HG03460 (cell line): ENCODE measurements around the gene PER1.

Experiments
- ATAC-seq: cut with Tn5 transposase; IDR thresholded peaks from one replicate; pipeline ENCODE4 v1.9.1; 2021; ENCODE audit not compliant: unreplicated experiment

PER1 gene

GRCh38 chr17:8153525-8153956 lies 1.3 kb upstream of the PER1 start:
- no peak for ATAC-seq

GRCh38 chr17:8153031-8153451 lies 837 bp upstream of the PER1 start:
- no peak for ATAC-seq

- no peak for ATAC-seq
Observed at GRCh38 chr17:8151641-8152111, 528 bp downstream of the PER1 start.

GRCh38 chr17:8151120-8151640 lies 1.0 kb downstream of the PER1 start:
- ATAC-seq = peak; percentile 49

- ATAC-seq = no peak
Observed at GRCh38 chr17:8150194-8151119, 1.7 kb downstream of the PER1 start.

- ATAC-seq = no peak
Observed at GRCh38 chr17:8149419-8150193, 2.6 kb downstream of the PER1 start.

GRCh38 chr17:8148560-8148959 lies 3.6 kb downstream of the PER1 start:
- ATAC-seq = no peak

GRCh38 chr17:8147805-8148404 lies 4.3 kb downstream of the PER1 start:
- ATAC-seq = no peak

GRCh38 chr17:8147141-8147804 lies 4.9 kb downstream of the PER1 start:
- no peak for ATAC-seq

- no peak for ATAC-seq
Observed at GRCh38 chr17:8146381-8147140, 5.6 kb downstream of the PER1 start.

GRCh38 chr17:8145811-8146210 lies 6.4 kb downstream of the PER1 start:
- ATAC-seq = no peak

- ATAC-seq = no peak
Observed at GRCh38 chr17:8144401-8145231, 7.6 kb downstream of the PER1 start.

- ATAC-seq = no peak
Observed at GRCh38 chr17:8143581-8144400, 8.4 kb downstream of the PER1 start.

GRCh38 chr17:8142887-8143580 lies 9.2 kb downstream of the PER1 start:
- no peak for ATAC-seq

GRCh38 chr17:8142158-8142886 lies 9.9 kb downstream of the PER1 start:
- no peak for ATAC-seq

GRCh38 chr17:8141741-8142140 lies 10.5 kb downstream of the PER1 start:
- no peak for ATAC-seq

GRCh38 chr17:8141045-8141444 lies 11.2 kb downstream of the PER1 start:
- no peak for ATAC-seq
